RWPE2 (cell line): Measurements from ENCODE around the gene DTL.
A peak's percentile ranks its signal among the peaks of the same experiment; 100 is the strongest.
"Not testable (repeated sequence)": the region's sequence is repeated elsewhere in the genome, so short reads cannot be mapped to it uniquely, and the experiment has no call there.

Source experiments
- ATAC-seq: fragments of 200-7000 bp; cut with Tn5 transposase; 3 replicates; pipeline ENCODE4 v1.9.1; 2021; ENCODE audit warnings: low read depth
- DNase-seq: peaks from one replicate; pipeline ENCODE4 v3.0.0-alpha.2; 2020; ENCODE audit warnings: low spot score
- H3K27ac ChIP-seq: fragments of 450-650 bp; 2 replicates; pipeline ENCODE4 v1.5.1; 2017; ENCODE audit warnings: mild to moderate bottlenecking; ENCODE audit not compliant: poor library complexity, severe bottlenecking
- H3K27me3 ChIP-seq: fragments of 250-450 bp; sonication (Bioruptor Pico); 2 replicates; pipeline ENCODE4 v1.5.1; 2021; ENCODE audit warnings: mild to moderate bottlenecking, moderate library complexity; ENCODE audit not compliant: insufficient read depth, poor library complexity, severe bottlenecking
- H3K36me3 ChIP-seq: fragments of 250-450 bp; sonication (Bioruptor Pico); 2 replicates; pipeline ENCODE4 v1.5.1; 2020; ENCODE audit warnings: low read depth, mild to moderate bottlenecking, moderate library complexity
- H3K4me1 ChIP-seq: fragments of 250-450 bp; sonication (Bioruptor Pico); 2 replicates; pipeline ENCODE4 v1.5.1; 2021; ENCODE audit warnings: mild to moderate bottlenecking, moderate library complexity; ENCODE audit not compliant: insufficient read depth, poor library complexity, severe bottlenecking
- H3K4me3 ChIP-seq: fragments of 250-450 bp; sonication (Bioruptor Pico); 2 replicates; pipeline ENCODE4 v1.5.1; 2021; ENCODE audit warnings: mild to moderate bottlenecking, moderate library complexity; ENCODE audit not compliant: severe bottlenecking
- H3K9me3 ChIP-seq: fragments of 250-450 bp; sonication (Bioruptor Pico); 2 replicates; pipeline ENCODE4 v1.5.1; 2021; ENCODE audit warnings: mild to moderate bottlenecking, moderate library complexity; ENCODE audit not compliant: severe bottlenecking
- TF ChIP-seq, protein P1 (sequence below): fragments of 450-650 bp; IDR thresholded peaks from one replicate; pipeline ENCODE4 v1.5.1; 2017; ENCODE audit warnings: mild to moderate bottlenecking, moderate library complexity; ENCODE audit not compliant: poor library complexity, severe bottlenecking

DTL gene

GRCh38 chr1:212024469-212025149, 10.9 kb upstream of the DTL start:
- Histone ChIP-seq H3K4me3 (no peak overlapping the region), H3K9me3 (no peaks in the 10 kb centered on the region), H3K27me3 (no peaks in the 10 kb centered on the region), H3K27ac (no peak overlapping the region), H3K36me3 (no peaks in the 10 kb centered on the region), H3K4me1 (peaks cover 6% of the 10 kb centered on the region)
- TF ChIP-seq, protein P1, sequence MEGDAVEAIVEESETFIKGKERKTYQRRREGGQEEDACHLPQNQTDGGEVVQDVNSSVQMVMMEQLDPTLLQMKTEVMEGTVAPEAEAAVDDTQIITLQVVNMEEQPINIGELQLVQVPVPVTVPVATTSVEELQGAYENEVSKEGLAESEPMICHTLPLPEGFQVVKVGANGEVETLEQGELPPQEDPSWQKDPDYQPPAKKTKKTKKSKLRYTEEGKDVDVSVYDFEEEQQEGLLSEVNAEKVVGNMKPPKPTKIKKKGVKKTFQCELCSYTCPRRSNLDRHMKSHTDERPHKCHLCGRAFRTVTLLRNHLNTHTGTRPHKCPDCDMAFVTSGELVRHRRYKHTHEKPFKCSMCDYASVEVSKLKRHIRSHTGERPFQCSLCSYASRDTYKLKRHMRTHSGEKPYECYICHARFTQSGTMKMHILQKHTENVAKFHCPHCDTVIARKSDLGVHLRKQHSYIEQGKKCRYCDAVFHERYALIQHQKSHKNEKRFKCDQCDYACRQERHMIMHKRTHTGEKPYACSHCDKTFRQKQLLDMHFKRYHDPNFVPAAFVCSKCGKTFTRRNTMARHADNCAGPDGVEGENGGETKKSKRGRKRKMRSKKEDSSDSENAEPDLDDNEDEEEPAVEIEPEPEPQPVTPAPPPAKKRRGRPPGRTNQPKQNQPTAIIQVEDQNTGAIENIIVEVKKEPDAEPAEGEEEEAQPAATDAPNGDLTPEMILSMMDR, result no peak
- DNase-seq (no peak), ATAC-seq (no peak)

GRCh38 chr1:212027727-212028126, 7.8 kb upstream of the DTL start:
- ATAC-seq, H3K4me3 ChIP-seq, H3K27ac ChIP-seq, H3K27me3 ChIP-seq, H3K9me3 ChIP-seq, DNase-seq, H3K36me3 ChIP-seq: not testable (repeated sequence)
- peaks cover 25% of the 10 kb centered on the region for H3K4me1 ChIP-seq

DNA sequence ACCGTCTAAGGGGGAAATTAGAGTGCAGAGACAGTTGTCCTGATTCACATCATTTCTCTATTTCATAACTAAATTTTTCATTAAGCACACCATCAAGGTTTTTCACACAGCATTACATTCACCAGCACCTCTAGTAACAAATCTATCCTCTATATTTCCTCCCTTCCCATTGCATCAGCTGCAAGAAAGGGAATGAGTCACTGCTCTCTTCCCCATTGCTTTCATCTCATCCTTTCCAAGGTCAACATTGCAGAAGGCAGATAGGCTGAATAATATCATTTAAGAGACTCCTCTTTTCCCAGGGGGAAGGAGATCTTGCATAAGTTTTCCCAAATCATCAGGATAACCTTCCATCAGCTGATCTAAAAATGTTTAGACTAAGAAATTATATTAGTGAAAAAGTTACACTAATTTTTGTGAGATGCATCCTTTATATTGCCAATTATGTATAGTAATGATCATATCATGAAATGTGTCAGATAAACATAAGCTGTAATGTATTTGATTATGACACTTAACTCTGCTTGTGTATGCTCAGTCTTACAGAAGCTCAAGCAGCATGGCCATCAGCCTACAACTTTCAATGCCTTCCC, 4.5 kb upstream of the DTL start:
- H3K27ac ChIP-seq, result peak overlapping the region; percentile 84
- no peak for DNase-seq
- no peaks in the 10 kb centered on the region for H3K27me3 ChIP-seq
- no peaks in the 10 kb centered on the region for H3K9me3 ChIP-seq
- H3K4me1 ChIP-seq, result peaks cover 25% of the 10 kb centered on the region
- H3K36me3 ChIP-seq, result no peaks in the 10 kb centered on the region
- peak; percentile 37; the same call in 2 of the 3 replicates for ATAC-seq
- H3K4me3 ChIP-seq, result no peak overlapping the region
- TF ChIP-seq, protein P1, result no peak

- Histone ChIP-seq H3K36me3 (no peaks in the 10 kb centered on the region), H3K4me3 (peak overlapping the region; percentile 62), H3K27me3 (no peaks in the 10 kb centered on the region), H3K4me1 (peaks cover 29% of the 10 kb centered on the region), H3K27ac (peak overlapping the region; percentile 54), H3K9me3 (no peaks in the 10 kb centered on the region)
- TF ChIP-seq, protein P1, result no peak
- peak; percentile 30 for ATAC-seq
- no peak for DNase-seq
These were observed 929 bp upstream of the DTL start for GRCh38 chr1:212034516-212035122.

DNA sequence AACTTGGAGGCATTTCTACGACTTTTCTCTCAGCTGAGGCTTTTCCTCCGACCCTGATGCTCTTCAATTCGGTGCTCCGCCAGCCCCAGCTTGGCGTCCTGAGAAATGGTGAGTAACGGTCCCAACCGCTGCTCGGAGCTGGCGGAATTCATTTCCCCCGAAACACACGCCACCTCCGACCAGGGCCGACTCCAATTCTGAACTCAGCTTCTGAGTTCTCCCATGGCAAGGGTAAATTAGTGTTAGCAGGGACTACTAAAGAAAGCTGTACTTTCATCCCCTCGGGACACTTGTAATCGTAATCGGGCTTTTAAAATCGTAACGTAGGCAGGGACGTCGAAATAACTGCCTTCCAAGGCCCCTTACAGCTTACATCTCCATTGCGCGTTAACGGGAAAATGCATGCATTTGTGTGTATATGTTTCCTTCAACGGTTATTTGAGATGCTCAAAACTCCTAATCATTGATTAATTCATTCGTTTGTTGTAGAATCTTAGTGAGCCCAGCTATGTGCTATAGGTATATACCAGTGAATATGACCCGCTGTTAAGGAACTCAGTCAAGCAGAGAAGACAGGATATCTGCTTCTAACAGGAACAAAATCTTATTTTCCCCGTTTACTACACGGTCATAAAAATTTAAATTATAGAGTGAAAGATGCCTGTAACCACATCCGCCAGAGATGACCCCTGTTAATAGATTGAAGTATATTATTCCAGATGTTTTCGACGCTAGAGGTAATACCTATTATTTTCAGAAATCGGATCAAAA, 472 bp downstream of the DTL start:
- Histone ChIP-seq H3K4me3 (peak overlapping the region; percentile 62), H3K9me3 (no peaks in the 10 kb centered on the region), H3K27ac (peak overlapping the region; percentile 54), H3K36me3 (no peaks in the 10 kb centered on the region), H3K4me1 (peaks cover 18% of the 10 kb centered on the region), H3K27me3 (no peaks in the 10 kb centered on the region)
- 0 out of 3 replicates have a peak, but pooled peaks have one; percentile 3 for ATAC-seq
- DNase-seq, result no peak
- TF ChIP-seq, protein P1, result no peak
